Activated CD4-positive, alpha-beta T cell treated with anti-CD3 and anti-CD28 coated beads, Interleukin-2, amount 10 ng/mL, durations not matched to agents 7 days and 5 days (primary cell): ENCODE results near the gene TMSB15B. TPM values are rescaled to one million over a fixed set of nuclear protein-coding genes. Genes with fewer than 3 reads are reported as not detected.
"Not testable (repeated sequence)": the region's sequence is repeated elsewhere in the genome, so short reads cannot be mapped to it uniquely, and the experiment has no call there.

Experiments used
- CTCF ChIA-PET: fragments of 350-600 bp; sonication (Branson Sonifier 250); formaldehyde crosslinking; loops from one replicate; lab custom pipeline; 2021; ENCODE audit warnings: antibody characterized with exemption; lab: Charles Lee
- POLR2A ChIA-PET: fragments of 350-600 bp; sonication (Branson Sonifier 250); formaldehyde crosslinking; loops from one replicate; lab custom pipeline; 2021; ENCODE audit warnings: antibody characterized with exemption; lab: Charles Lee
- DNase-seq: peaks from one replicate; pipeline ENCODE4 v3.0.0-alpha.2; 2020
- H3K27ac Mint-ChIP-seq: one replicate; pipeline ENCODE4 v1.8.0; 2021; ENCODE audit warnings: mild to moderate bottlenecking, moderate library complexity, mixed read lengths
- H3K27me3 Mint-ChIP-seq: one replicate; pipeline ENCODE4 v1.8.0; 2021; ENCODE audit warnings: mixed read lengths
- H3K36me3 Mint-ChIP-seq: one replicate; pipeline ENCODE4 v1.8.0; 2021; ENCODE audit warnings: low read depth, mixed read lengths
- H3K4me1 Mint-ChIP-seq: one replicate; pipeline ENCODE4 v1.8.0; 2021; ENCODE audit warnings: mixed read lengths
- H3K4me3 Mint-ChIP-seq: one replicate; pipeline ENCODE4 v1.8.0; 2021; ENCODE audit warnings: mild to moderate bottlenecking, moderate library complexity, mixed read lengths
- H3K9me3 Mint-ChIP-seq: one replicate; pipeline ENCODE4 v1.8.0; 2021; ENCODE audit warnings: mixed read lengths
- total RNA-seq, 2 experiments: library from RNA; stranded (reverse); gene quantifications; one replicate each; pipeline ENCODE4 v1.2.3, GENCODE V29; 2021

Gene TMSB15B
- total RNA-seq = 1 to 10 TPM; 6.3 to 8.7 TPM

DNA sequence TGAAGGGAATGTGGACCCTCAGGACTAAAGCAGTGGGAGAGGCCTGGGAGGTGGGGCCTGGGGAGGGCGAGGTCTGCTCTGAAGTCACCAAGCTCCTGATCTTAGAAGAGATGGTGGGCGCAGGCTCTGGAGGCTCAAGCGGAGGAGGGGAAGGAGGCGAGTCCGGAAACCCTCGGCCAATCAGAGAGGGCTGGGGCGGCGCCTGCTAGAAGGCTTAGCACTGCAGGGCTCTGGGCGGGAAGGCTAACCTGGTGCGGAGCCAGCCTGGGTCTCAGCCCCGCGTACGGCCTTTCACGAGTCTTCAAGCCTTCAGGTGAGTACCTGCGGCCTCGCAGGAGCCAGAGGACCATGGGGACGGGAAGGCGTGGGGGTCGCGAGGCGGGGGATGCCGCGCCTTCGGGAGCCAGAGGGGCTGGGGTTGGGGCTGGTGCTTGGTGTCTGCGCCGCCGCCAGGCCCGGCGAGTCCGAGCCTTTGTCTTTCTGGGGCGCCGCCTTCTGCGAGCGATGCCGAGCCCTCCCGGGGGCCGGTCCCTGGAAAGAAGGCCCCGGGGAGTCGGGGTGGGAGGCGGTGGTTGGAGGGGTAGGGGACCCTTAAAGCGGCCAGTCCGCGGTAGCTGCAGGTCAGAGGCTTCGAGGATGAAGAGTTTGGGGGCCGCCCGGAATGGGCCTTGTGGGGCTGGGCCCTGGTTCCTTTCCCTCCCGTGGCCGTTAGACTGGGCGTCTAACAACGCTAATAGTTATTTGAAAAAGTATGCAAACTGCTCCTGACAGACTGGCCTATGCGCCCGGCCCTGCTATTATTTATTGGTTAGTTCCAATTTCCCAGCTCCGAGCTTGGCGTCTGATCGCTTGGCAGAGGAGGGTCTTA lies at the start of gene TMSB15B:
Gene TMSB15B (plus strand): TSS at position 217 of the 868 bp plus-strand sequence.
- H3K4me3 Mint-ChIP-seq, H3K4me1 Mint-ChIP-seq, H3K36me3 Mint-ChIP-seq, POLR2A ChIA-PET, DNase-seq, H3K9me3 Mint-ChIP-seq, H3K27me3 Mint-ChIP-seq, CTCF ChIA-PET, H3K27ac Mint-ChIP-seq: not testable (repeated sequence)

GRCh38 chrX:103913356-103914020 lies 48.9 kb upstream of the TMSB15B start:
- Mint-ChIP-seq H3K4me1 (peaks cover 12% of the 10 kb centered on the region), H3K27ac (no peak overlapping the region), H3K9me3 (no peaks in the 10 kb centered on the region), H3K27me3 (no peaks in the 10 kb centered on the region), H3K36me3 (peaks cover 11% of the 10 kb centered on the region), H3K4me3 (no peak overlapping the region)
- ChIA-PET POLR2A (no interaction called here), CTCF (interaction anchor here (0.6 kb wide), 1 partner anchor 202 kb away, joined by 3 read pairs; no protein-coding TSS in a partner anchor)
- no peak for DNase-seq

GRCh38 chrX:103918050-103918449 lies 44.4 kb upstream of the TMSB15B start:
- Mint-ChIP-seq H3K27ac (peak overlapping the region; percentile 96), H3K9me3 (no peaks in the 10 kb centered on the region), H3K4me1 (peaks cover 33% of the 10 kb centered on the region), H3K4me3 (peak overlapping the region; percentile 91), H3K27me3 (no peaks in the 10 kb centered on the region), H3K36me3 (peaks cover 16% of the 10 kb centered on the region)
- ChIA-PET POLR2A (no interaction called here), CTCF (interaction anchor here (1.1 to 1.4 kb wide), 3 partner anchors 9 to 57 kb away, joined by 3 to 7 read pairs (median 3); no protein-coding TSS in a partner anchor)
- DNase-seq = peak; percentile 51

- H3K27me3 Mint-ChIP-seq = no peaks in the 10 kb centered on the region
- H3K27ac Mint-ChIP-seq = peak overlapping the region; percentile 96
- ChIA-PET POLR2A (no interaction called here), CTCF (interaction anchor here (0.7 to 1.6 kb wide), 6 partner anchors 10 to 238 kb away, joined by 3 to 7 read pairs (median 4); partner anchors contain the start of gene SLC25A53)
- H3K4me3 Mint-ChIP-seq = peak overlapping the region; percentile 91
- peaks cover 15% of the 10 kb centered on the region for H3K36me3 Mint-ChIP-seq
- H3K9me3 Mint-ChIP-seq = no peaks in the 10 kb centered on the region
- DNase-seq = peak; percentile 65
- H3K4me1 Mint-ChIP-seq = peaks cover 33% of the 10 kb centered on the region
Observed at GRCh38 chrX:103918571-103919269, 43.7 kb upstream of the TMSB15B start.

GRCh38 chrX:103919270-103919637 lies 43.2 kb upstream of the TMSB15B start:
- ChIA-PET CTCF (interaction anchor here (0.6 to 1.6 kb wide), 7 partner anchors 10 to 238 kb away, joined by 3 to 7 read pairs (median 4); partner anchors contain the start of gene SLC25A53), POLR2A (no interaction called here)
- Mint-ChIP-seq H3K36me3 (peaks cover 13% of the 10 kb centered on the region), H3K27ac (peak overlapping the region; percentile 96), H3K4me1 (peaks cover 34% of the 10 kb centered on the region), H3K27me3 (no peaks in the 10 kb centered on the region), H3K9me3 (no peaks in the 10 kb centered on the region), H3K4me3 (peak overlapping the region; percentile 91)
- peak; percentile 73 for DNase-seq

DNA sequence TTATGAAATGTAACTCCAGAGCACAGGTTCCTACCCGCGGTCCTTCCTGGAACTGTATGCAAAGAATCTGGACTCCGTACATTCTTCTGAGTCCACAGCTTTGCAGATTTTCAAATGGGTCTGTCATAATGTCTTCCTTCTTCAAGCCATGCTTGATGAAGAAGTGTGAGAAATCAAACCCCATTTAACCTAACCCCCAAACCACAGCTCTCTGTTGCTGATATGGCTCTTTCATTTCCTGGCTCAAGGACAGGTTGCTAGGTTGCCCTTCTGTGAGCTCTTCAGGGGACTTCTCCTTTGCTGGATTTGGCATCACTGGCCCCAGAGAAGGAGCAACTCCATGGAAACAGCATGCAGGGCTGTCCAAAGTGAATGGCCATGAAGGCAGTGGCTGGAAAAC lies 41.9 kb upstream of the TMSB15B start:
- CTCF ChIA-PET = not testable (repeated sequence)

DNA sequence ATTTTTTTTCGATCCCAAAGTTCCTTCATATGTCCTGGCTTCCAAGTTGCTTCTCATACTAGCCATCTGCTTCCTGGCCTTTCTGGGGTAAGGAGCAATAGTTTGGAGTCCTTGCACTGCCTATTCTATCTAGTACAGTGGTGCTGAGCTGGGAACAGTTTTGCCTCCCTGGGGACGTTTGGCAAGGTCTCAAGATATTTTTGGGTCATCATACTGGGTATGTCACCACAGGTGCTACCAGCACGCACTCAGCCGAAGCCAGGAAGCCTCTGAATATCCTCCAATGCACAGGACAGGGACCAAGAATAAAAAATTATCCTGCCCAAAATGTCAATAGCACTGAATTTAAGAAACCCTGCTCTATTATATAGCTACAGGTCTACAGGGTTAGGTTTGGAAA lies 35.4 kb upstream of the TMSB15B start:
- no peaks in the 10 kb centered on the region for H3K27me3 Mint-ChIP-seq
- CTCF ChIA-PET = interaction anchor here (1.3 kb wide), 1 partner anchor 7 kb away, joined by 3 read pairs; no protein-coding TSS in a partner anchor
- H3K9me3 Mint-ChIP-seq = no peaks in the 10 kb centered on the region
- H3K36me3 Mint-ChIP-seq = peaks cover 8% of the 10 kb centered on the region
- H3K4me3 Mint-ChIP-seq = no peak overlapping the region
- no peak overlapping the region for H3K27ac Mint-ChIP-seq
- H3K4me1 Mint-ChIP-seq = peaks cover 5% of the 10 kb centered on the region
- DNase-seq = no peak
- POLR2A ChIA-PET = no interaction called here

More for the DNA sequence above, 41.9 kb upstream of the TMSB15B start:
- peak overlapping the region; percentile 41 for H3K4me3 Mint-ChIP-seq
- H3K27ac Mint-ChIP-seq, H3K27me3 Mint-ChIP-seq, H3K36me3 Mint-ChIP-seq, DNase-seq, POLR2A ChIA-PET, H3K9me3 Mint-ChIP-seq: not testable (repeated sequence)
- peaks cover 36% of the 10 kb centered on the region for H3K4me1 Mint-ChIP-seq

GRCh38 chrX:103927633-103928032 lies 34.8 kb upstream of the TMSB15B start:
- Mint-ChIP-seq H3K36me3 (peaks cover 10% of the 10 kb centered on the region), H3K4me1 (peaks cover 5% of the 10 kb centered on the region), H3K27ac (no peak overlapping the region), H3K9me3 (no peaks in the 10 kb centered on the region), H3K27me3 (no peaks in the 10 kb centered on the region), H3K4me3 (no peak overlapping the region)
- ChIA-PET POLR2A (no interaction called here), CTCF (no interaction called here)
- DNase-seq = no peak

- ChIA-PET CTCF (interaction anchor here (1.4 to 2.0 kb wide), 2 partner anchors 13 to 23 kb away, joined by 5 read pairs; no protein-coding TSS in a partner anchor), POLR2A (no interaction called here)
- Mint-ChIP-seq H3K27me3 (no peaks in the 10 kb centered on the region), H3K4me1 (no peaks in the 10 kb centered on the region), H3K4me3 (no peak overlapping the region), H3K36me3 (peaks cover 9% of the 10 kb centered on the region), H3K27ac (no peak overlapping the region), H3K9me3 (no peaks in the 10 kb centered on the region)
- DNase-seq = no peak
Observed at GRCh38 chrX:103932133-103932532, 30.3 kb upstream of the TMSB15B start.

- H3K4me1 Mint-ChIP-seq = peaks cover 29% of the 10 kb centered on the region
- CTCF ChIA-PET, DNase-seq: not testable (repeated sequence)
Observed at GRCh38 chrX:103940257-103940656, 22.2 kb upstream of the TMSB15B start.

GRCh38 chrX:103941201-103941975 lies 21.0 kb upstream of the TMSB15B start:
- peaks cover 29% of the 10 kb centered on the region for H3K4me1 Mint-ChIP-seq
- peak; percentile 16 for DNase-seq
- no peaks in the 10 kb centered on the region for H3K36me3 Mint-ChIP-seq
- no peak overlapping the region for H3K4me3 Mint-ChIP-seq
- no peaks in the 10 kb centered on the region for H3K27me3 Mint-ChIP-seq
- no peak overlapping the region for H3K27ac Mint-ChIP-seq
- CTCF ChIA-PET = no interaction called here
- POLR2A ChIA-PET = no interaction called here
- no peaks in the 10 kb centered on the region for H3K9me3 Mint-ChIP-seq

More at GRCh38 chrX:103940257-103940656, 22.2 kb upstream of the TMSB15B start:
- H3K27ac Mint-ChIP-seq, POLR2A ChIA-PET, H3K4me3 Mint-ChIP-seq, H3K9me3 Mint-ChIP-seq, H3K36me3 Mint-ChIP-seq, H3K27me3 Mint-ChIP-seq: not testable (repeated sequence)

- no peak for DNase-seq
- H3K4me3 Mint-ChIP-seq = no peak overlapping the region
- no peaks in the 10 kb centered on the region for H3K27me3 Mint-ChIP-seq
- CTCF ChIA-PET = no interaction called here
- H3K36me3 Mint-ChIP-seq = no peaks in the 10 kb centered on the region
- no peaks in the 10 kb centered on the region for H3K4me1 Mint-ChIP-seq
- POLR2A ChIA-PET = no interaction called here
- H3K9me3 Mint-ChIP-seq = no peaks in the 10 kb centered on the region
- no peak overlapping the region for H3K27ac Mint-ChIP-seq
Observed at GRCh38 chrX:103949506-103949905, 12.9 kb upstream of the TMSB15B start.
